ENCODE data around the gene NEMP1.

The NEMP1 gene

GRCh38 chr12:57069523-57069922 is 9.1 kb downstream of the NEMP1 start:
- TF ChIP-seq RAD21 (IDR thresholded peaks at IDR 0.05; ENCODE audit: low read depth) (peak; percentile 94), TEAD4 (IDR thresholded peaks at IDR 0.05) (no peak)

DNA sequence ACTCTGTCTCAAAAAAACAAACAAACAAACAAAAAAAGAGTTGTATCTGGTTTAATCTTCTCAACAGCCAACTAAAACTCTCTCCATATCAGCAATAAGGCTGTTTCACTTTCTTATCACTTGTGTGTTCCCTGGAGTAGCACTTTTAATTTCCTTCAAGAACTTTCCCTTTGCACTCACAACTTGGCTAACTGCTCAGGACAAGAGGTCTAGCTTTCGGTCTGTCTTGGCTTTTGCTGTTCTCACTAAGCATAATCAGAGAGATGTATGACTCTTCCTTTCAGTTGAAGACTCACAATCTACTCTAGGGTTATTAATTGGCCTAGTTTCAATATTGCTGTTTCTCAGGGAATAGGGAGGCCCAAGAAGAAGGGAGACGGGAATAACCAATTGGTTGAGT is 12.3 kb downstream of the NEMP1 start:
- TF ChIP-seq TEAD4 (IDR thresholded peaks at IDR 0.05) (no peak), ZBTB7A (IDR thresholded peaks at IDR 0.05; ENCODE audit: low read depth) (no peak), CEBPB (IDR thresholded peaks at IDR 0.05) (no peak), RAD21 (IDR thresholded peaks at IDR 0.05; ENCODE audit: low read depth) (no peak), EP300 (IDR thresholded peaks at IDR 0.05; ENCODE audit: borderline replicate concordance) (no peak), TAF1 (IDR thresholded peaks at IDR 0.05; ENCODE audit: low read depth) (no peak), CREB1 (IDR thresholded peaks at IDR 0.05; ENCODE audit: low read depth) (no peak), NFIC (IDR thresholded peaks at IDR 0.05) (no peak), TCF12 (IDR thresholded peaks at IDR 0.05; ENCODE audit: low read depth) (no peak), YY1 (IDR thresholded peaks at IDR 0.05; ENCODE audit: low read depth) (no peak), EGR1 (IDR thresholded peaks at IDR 0.05) (no peak), FOXM1 (IDR thresholded peaks at IDR 0.05; ENCODE audit: borderline replicate concordance, low read depth) (no peak)
- TF ChIP-seq, protein P1, sequence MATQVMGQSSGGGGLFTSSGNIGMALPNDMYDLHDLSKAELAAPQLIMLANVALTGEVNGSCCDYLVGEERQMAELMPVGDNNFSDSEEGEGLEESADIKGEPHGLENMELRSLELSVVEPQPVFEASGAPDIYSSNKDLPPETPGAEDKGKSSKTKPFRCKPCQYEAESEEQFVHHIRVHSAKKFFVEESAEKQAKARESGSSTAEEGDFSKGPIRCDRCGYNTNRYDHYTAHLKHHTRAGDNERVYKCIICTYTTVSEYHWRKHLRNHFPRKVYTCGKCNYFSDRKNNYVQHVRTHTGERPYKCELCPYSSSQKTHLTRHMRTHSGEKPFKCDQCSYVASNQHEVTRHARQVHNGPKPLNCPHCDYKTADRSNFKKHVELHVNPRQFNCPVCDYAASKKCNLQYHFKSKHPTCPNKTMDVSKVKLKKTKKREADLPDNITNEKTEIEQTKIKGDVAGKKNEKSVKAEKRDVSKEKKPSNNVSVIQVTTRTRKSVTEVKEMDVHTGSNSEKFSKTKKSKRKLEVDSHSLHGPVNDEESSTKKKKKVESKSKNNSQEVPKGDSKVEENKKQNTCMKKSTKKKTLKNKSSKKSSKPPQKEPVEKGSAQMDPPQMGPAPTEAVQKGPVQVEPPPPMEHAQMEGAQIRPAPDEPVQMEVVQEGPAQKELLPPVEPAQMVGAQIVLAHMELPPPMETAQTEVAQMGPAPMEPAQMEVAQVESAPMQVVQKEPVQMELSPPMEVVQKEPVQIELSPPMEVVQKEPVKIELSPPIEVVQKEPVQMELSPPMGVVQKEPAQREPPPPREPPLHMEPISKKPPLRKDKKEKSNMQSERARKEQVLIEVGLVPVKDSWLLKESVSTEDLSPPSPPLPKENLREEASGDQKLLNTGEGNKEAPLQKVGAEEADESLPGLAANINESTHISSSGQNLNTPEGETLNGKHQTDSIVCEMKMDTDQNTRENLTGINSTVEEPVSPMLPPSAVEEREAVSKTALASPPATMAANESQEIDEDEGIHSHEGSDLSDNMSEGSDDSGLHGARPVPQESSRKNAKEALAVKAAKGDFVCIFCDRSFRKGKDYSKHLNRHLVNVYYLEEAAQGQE (IDR thresholded peaks at IDR 0.05; ENCODE audit: low read depth): no peak
- TF ChIP-seq, protein P2, sequence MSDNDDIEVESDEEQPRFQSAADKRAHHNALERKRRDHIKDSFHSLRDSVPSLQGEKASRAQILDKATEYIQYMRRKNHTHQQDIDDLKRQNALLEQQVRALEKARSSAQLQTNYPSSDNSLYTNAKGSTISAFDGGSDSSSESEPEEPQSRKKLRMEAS (IDR thresholded peaks at IDR 0.05): no peak
- TF ChIP-seq, protein P3, sequence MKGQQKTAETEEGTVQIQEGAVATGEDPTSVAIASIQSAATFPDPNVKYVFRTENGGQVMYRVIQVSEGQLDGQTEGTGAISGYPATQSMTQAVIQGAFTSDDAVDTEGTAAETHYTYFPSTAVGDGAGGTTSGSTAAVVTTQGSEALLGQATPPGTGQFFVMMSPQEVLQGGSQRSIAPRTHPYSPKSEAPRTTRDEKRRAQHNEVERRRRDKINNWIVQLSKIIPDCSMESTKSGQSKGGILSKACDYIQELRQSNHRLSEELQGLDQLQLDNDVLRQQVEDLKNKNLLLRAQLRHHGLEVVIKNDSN (IDR thresholded peaks at IDR 0.05): no peak

DNA sequence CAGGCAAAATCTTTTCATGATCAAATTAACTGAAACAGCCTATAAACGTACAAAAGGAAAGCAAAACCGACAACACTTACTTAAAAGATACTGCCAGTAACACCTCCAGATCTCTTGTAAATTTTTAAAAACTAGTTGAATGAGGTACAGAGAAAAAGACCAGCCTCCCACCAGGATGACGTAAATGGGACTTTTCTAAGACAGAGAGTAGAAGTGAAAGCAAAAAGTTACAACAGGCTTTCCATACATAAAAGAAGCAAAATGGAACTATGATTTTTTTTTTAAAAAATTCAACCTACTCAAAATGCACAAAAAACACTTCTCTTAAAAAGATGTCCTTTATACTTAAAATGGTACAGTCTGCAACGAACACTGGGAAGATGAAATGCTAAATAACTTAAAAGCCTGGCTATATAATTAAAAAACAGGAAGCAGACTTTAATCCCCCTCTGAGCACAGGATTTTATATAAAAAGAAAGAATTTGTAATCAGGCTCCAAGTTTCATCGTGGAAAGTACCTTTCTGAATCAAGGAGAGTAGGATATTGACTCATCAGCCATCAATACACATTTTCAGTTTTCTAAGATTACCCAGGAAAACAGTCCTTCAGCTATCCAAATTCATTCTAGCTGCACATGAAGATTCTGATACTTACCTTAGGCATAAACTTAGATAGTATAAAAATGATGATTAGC is 14.5 kb downstream of the NEMP1 start:
- no peak for TF ChIP-seq ZBTB7A (IDR thresholded peaks at IDR 0.05; ENCODE audit: low read depth)
- no peak for TF ChIP-seq EP300 (IDR thresholded peaks at IDR 0.05; ENCODE audit: borderline replicate concordance)
- TF ChIP-seq, protein P2 (IDR thresholded peaks at IDR 0.05): no peak
- TF ChIP-seq CEBPB (IDR thresholded peaks at IDR 0.05): no peak
- no peak for TF ChIP-seq EGR1 (IDR thresholded peaks at IDR 0.05)
- TF ChIP-seq RAD21 (IDR thresholded peaks at IDR 0.05; ENCODE audit: low read depth): no peak
- TF ChIP-seq, protein P3 (IDR thresholded peaks at IDR 0.05): no peak

DNA sequence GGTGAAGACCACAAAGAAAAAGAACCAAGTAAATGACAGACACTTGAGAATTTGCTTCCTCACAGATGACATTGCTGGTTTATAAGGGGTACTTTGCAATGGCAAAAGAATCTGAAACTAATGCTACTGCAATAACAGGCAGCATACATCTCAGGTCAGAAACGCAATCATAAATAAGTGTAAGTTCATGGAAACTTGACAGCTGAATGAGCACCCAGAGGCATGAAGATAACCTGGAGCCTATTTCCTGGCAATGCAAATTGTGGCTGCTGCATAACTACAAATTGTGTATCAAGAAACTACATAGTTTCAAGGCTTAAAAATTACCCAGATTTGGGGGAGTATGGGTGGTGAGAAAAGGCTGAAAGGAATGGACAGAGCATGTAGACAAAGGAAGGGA is 20.1 kb downstream of the NEMP1 start:
- TF ChIP-seq TCF12 (IDR thresholded peaks at IDR 0.05; ENCODE audit: low read depth): no peak
- TF ChIP-seq, protein P2 (IDR thresholded peaks at IDR 0.05): no peak
- no peak for TF ChIP-seq EP300 (IDR thresholded peaks at IDR 0.05; ENCODE audit: borderline replicate concordance)
- no peak for TF ChIP-seq RAD21 (IDR thresholded peaks at IDR 0.05; ENCODE audit: low read depth)
- TF ChIP-seq CEBPB (IDR thresholded peaks at IDR 0.05): no peak
- TF ChIP-seq YY1 (IDR thresholded peaks at IDR 0.05; ENCODE audit: low read depth): no peak
- TF ChIP-seq ZBTB7A (IDR thresholded peaks at IDR 0.05; ENCODE audit: low read depth): no peak
- no peak for TF ChIP-seq TEAD4 (IDR thresholded peaks at IDR 0.05)
- TF ChIP-seq, protein P1 (IDR thresholded peaks at IDR 0.05; ENCODE audit: low read depth): no peak
- TF ChIP-seq CREB1 (IDR thresholded peaks at IDR 0.05; ENCODE audit: low read depth): no peak
- no peak for TF ChIP-seq EGR1 (IDR thresholded peaks at IDR 0.05)
- no peak for TF ChIP-seq FOXM1 (IDR thresholded peaks at IDR 0.05; ENCODE audit: borderline replicate concordance, low read depth)
- TF ChIP-seq TAF1 (IDR thresholded peaks at IDR 0.05; ENCODE audit: low read depth): no peak

GRCh38 chr12:57057067-57057751 is 21.4 kb downstream of the NEMP1 start:
- TF ChIP-seq EGR1 (IDR thresholded peaks at IDR 0.05) (no peak), CEBPB (IDR thresholded peaks at IDR 0.05) (no peak), TEAD4 (IDR thresholded peaks at IDR 0.05) (no peak), TCF12 (IDR thresholded peaks at IDR 0.05; ENCODE audit: low read depth) (no peak), YY1 (IDR thresholded peaks at IDR 0.05; ENCODE audit: low read depth) (no peak), NFIC (IDR thresholded peaks at IDR 0.05) (no peak), ZBTB7A (IDR thresholded peaks at IDR 0.05; ENCODE audit: low read depth) (no peak), CREB1 (IDR thresholded peaks at IDR 0.05; ENCODE audit: low read depth) (no peak), RAD21 (IDR thresholded peaks at IDR 0.05; ENCODE audit: low read depth) (no peak), FOXM1 (IDR thresholded peaks at IDR 0.05; ENCODE audit: borderline replicate concordance, low read depth) (no peak)
- TF ChIP-seq, protein P3 (IDR thresholded peaks at IDR 0.05): no peak
- TF ChIP-seq, protein P2 (IDR thresholded peaks at IDR 0.05): no peak
- TF ChIP-seq, protein P1 (IDR thresholded peaks at IDR 0.05; ENCODE audit: low read depth): no peak

Data from Ishikawa (cell line).